ENCODE measurements around the gene DEFB132. TPM values are rescaled to one million over a fixed set of nuclear protein-coding genes. Genes with fewer than 3 reads are reported as not detected.

The DEFB132 gene
- total and polyA plus RNA-seq, 2 of the 8 experiments (the other 6 are each of a cell fraction or from before 2014, with no cell fraction given) = not detected

DNA sequence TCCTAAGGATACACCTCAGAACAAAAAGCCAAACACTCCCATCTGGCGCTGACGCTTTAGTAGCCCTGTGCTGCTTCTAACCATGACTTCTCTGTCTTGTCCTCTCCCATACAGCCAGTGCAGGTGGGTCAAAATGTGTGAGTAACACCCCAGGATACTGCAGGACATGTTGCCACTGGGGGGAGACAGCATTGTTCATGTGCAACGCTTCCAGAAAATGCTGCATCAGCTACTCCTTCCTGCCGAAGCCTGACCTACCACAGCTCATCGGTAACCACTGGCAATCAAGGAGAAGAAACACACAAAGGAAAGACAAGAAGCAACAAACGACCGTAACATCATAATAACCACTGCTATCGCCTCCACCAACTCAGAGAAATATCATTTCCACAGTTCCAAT lies 1.4 kb downstream of the DEFB132 start (continued):
- no peak for TF ChIP-seq ATF3 (IDR thresholded peaks at IDR 0.05; ENCODE audit: insufficient read depth, low read depth, low read length)
- TF ChIP-seq SP2 (IDR thresholded peaks at IDR 0.05; ENCODE audit: low read length) = no peak
- no peak for TF ChIP-seq CHD7 (IDR thresholded peaks at IDR 0.05; ENCODE audit: insufficient replicate concordance, low read length)
- no peak for TF ChIP-seq PHF8 (conservative IDR thresholded peaks at IDR 0.05; ENCODE audit: low read depth, low read length)
- no peak for TF ChIP-seq KDM5A (IDR thresholded peaks at IDR 0.05; ENCODE audit: low read length)
- no peak for TF ChIP-seq RNF2 (IDR thresholded peaks at IDR 0.05; ENCODE audit: borderline replicate concordance, low read depth, low read length, missing control alignments, poor library complexity, severe bottlenecking)
- TF ChIP-seq CTCF (IDR thresholded peaks at IDR 0.05; ENCODE audit: control extremely low read depth in 1 of 3, insufficient read depth in 1 of 3, low read depth in 1 of 3, low read length in 3 of 3) = peak in 2 of 3 experiments; percentile 17 to 20; a peak in 2 of 4 replicates
